HG03108 (cell line): ENCODE data around the gene UBA3.

Experiments used
- ATAC-seq: cut with Tn5 transposase; IDR thresholded peaks from one replicate; pipeline ENCODE4 v1.9.1; 2021; ENCODE audit warnings: moderate library complexity; ENCODE audit not compliant: unreplicated experiment

Gene UBA3

DNA sequence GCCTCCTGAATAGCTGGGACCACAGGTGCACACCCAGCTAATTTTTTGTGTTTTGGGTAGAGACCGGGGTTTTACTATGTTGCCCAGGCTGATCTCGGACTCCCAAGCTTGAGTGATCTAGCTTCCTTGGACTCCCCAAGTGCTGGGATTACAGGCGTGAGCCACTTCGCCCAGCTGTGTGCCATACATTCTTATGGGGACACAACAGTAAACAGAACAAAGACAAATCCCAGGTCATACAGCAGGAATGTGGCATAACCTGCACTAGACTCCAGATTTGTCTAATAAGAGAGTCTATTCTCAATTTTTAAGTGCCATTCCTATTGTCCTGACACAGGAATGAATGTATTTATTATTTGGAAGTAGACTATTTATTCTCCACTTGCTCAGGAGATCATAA is 22.2 kb upstream of the UBA3 start:
- ATAC-seq = no peak

DNA sequence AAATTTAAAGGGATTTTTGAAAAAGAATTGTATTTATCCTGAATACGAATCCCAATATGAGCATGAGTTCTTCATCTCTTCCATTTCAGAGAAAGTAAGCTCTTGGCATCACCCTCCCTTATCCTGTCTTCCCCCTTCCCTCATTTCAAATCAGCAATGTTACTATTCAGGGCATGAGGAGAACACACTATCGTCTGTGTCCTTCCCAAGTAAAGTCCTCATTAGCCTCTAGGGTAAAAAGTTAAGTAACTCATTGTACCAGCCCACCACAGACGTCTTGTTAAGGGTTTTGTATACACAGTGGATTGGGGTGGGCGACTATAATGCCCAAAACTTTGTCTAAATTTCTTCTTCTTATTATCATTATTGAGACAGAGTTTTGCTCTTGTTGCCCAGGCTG is 19.4 kb upstream of the UBA3 start:
- ATAC-seq = no peak

- ATAC-seq = no peak
These were observed 17.4 kb upstream of the UBA3 start for GRCh38 chr3:69097407-69098086.

GRCh38 chr3:69096299-69096698 is 16.1 kb upstream of the UBA3 start:
- no peak for ATAC-seq

GRCh38 chr3:69095636-69096035 is 15.5 kb upstream of the UBA3 start:
- no peak for ATAC-seq

- ATAC-seq = no peak
These were observed 14.5 kb upstream of the UBA3 start for GRCh38 chr3:69094467-69095205.

DNA sequence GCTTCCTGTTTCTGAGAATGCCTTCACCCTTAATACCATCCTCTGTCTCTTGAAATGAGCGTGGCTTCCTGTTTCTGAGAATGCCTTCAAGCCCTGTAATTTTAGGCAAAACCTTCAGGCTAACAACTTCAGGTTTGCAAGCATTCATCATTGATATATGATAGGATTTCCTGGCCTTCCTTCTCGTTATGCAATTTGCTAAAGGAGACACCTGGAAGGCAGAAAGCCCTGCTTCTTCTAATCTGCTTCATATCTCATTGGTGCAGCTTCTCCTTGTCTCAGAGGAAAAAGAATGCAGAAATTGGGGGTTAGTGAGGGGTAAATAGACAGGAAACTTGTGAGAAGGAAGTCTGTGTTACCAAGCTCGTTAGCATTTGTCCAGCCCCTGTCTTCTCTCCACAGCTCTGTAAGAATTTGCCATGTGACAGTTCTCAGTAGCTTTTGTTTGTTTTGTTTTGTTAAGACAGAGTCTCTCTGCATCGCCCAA is 11.9 kb upstream of the UBA3 start:
- ATAC-seq = peak; percentile 58

- no peak for ATAC-seq
These were observed 11.3 kb upstream of the UBA3 start for GRCh38 chr3:69091389-69092029.

GRCh38 chr3:69090021-69090420 is 9.9 kb upstream of the UBA3 start:
- no peak for ATAC-seq

DNA sequence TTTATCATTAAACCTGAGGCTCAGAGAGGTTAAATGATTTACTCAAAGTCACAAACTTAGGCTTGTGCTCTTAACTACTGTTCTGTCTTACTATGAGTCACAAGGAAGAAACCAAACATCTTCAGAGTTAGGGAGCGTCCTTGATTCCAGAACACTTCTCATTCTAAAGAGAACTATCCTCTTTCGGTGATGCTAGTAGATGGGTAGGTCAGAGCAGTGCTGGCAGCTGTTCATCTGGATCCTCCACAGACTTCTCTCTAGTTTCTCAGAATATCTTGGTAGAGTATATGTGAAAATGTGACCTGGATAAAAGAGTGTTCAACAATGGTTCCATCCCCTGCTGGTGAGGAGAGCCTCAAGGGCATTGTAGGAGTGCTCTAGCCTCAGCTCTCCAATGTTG is 7.9 kb upstream of the UBA3 start:
- no peak for ATAC-seq

- no peak for ATAC-seq
These were observed 7.0 kb upstream of the UBA3 start for GRCh38 chr3:69087030-69087791.

- no peak for ATAC-seq
These were observed 5.9 kb upstream of the UBA3 start for GRCh38 chr3:69085833-69086722.

GRCh38 chr3:69085168-69085832 is 5.1 kb upstream of the UBA3 start:
- ATAC-seq = no peak

DNA sequence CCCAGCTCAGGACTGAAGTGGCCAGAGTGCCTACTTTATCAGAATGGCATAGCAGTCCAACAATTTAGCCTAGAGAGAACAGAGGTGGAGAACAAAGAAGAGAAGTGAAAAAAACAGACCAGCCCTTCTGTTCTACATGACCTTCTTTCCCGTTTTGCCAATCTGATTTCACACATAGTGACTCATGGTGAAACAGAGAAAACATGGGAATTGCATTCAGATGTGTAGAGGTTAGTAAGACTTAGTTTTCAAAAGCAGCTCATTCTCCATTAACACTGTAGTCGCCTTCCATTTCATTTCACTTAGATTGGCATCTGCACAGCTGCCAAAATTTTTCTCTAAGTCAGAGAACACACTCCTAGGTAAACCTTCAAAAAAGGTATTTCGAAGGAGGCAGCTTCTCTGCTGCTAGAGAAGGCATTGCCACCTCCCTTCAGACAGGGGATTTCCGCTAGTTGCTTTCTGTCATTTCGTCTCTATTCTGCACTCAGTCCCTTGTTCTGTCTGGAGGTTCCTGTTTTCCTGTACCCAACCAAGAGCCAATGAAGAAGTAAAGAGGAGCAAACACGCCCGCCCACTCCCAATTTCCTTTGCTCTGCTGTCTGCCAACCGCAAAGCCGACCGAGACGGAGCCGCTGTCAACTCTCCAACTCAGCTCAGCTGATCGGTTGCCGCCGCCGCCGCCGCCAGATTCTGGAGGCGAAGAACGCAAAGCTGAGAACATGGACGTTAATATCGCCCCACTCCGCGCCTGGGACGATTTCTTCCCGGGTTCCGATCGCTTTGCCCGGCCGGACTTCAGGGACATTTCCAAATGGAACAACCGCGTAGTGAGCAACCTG is 4.4 kb upstream of the UBA3 start, which contains the start of gene ARL6IP5:
Gene ARL6IP5, plus strand, starts transcription at position 612 of the 842 bp plus-strand sequence. Its CDS starts 111 bp downstream, at position 723.
- peak; percentile 42 for ATAC-seq

DNA sequence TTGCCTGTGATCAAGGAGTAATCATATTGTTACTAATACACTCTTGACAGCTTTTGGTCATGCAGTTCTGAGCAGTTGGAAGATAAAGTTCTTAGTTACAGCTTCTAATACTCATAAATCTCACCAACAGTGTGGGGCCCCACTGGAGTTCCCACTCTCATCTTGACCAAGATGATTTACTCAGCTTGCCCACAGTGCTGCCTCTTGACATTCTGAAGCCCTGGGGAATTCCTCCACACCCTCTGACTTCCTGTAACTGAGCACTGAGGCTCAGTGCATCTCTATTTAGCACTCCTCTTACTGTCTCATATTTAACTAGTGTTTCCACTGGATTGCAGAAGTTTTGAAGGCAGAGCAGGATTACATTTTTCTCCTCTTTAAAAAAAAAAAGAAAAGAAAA is 2.6 kb upstream of the UBA3 start:
- peak; percentile 46 for ATAC-seq

- no peak for ATAC-seq
These were observed 2.2 kb upstream of the UBA3 start for GRCh38 chr3:69082361-69082760.

DNA sequence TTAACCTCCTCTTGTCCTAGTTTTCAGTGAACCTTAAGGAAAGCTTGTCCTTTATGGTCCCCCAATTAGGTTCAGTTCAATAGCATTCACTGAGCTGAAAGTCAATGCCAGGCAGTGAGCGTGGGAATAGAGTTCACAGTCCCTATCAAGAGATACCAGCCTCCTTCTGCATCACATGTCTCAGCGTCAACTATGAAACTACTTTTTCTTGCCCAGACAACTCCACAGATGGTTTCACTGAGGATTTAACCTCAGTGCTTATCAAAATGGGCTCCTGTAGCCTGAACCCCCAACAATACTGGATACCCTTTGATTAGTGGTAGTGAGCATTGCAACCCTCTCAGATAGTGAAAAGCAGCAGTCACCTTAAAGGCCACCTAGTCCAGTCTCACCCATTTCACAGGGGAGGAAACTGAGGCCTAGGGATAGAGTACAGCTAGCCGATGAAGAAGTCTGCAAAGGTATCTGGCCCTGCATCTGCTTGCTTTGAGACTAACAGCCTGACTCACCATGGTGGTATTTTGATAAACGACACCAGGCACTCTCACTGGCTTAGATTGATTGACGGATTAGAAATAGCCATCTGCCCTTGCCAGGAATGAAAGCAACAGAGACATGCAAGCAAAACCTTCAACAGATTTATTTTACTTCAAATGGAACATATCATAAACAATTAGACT is 1.6 kb upstream of the UBA3 start:
- no peak for ATAC-seq
